Lung (tissue), 12 donors: ENCODE results near the gene ZNF700. TPM values are rescaled to one million over a fixed set of nuclear protein-coding genes. Genes with fewer than 3 reads are reported as not detected.

Source experiments
- ATAC-seq: fragments of 200-7000 bp; cut with Tn5 transposase; one replicate; pipeline ENCODE4 v1.9.1; 2020; ENCODE audit warnings: moderate number of reproducible peaks; ENCODE audit not compliant: insufficient read depth, low FRiP score
- DNase-seq, 3 donors: peaks; one replicate each; pipeline ENCODE4 v3.0.0-alpha.2; 2013 to 2017
- H3K27ac ChIP-seq, 2 donors: one replicate each; pipeline ENCODE4 v1.5.1; 2013; ENCODE audit warnings: mild to moderate bottlenecking in 2 of 2, moderate library complexity in 2 of 2, control low read depth in 1 of 2, inconsistent platforms in 1 of 2, low read depth in 1 of 2, low read length in 1 of 2
- H3K27me3 ChIP-seq, 3 donors: one replicate each; pipeline ENCODE4 v1.5.1; 2013; ENCODE audit warnings: low read length in 2 of 3; ENCODE audit not compliant: control insufficient read depth in 3 of 3, insufficient read depth in 3 of 3
- H3K36me3 ChIP-seq, 4 donors: one replicate each; pipeline ENCODE4 v1.5.1; 2013; ENCODE audit warnings: low read length in 4 of 4, mild to moderate bottlenecking in 1 of 4, moderate library complexity in 1 of 4; ENCODE audit not compliant: control insufficient read depth in 4 of 4, insufficient read depth in 4 of 4
- H3K4me1 ChIP-seq, 5 donors: one replicate each; pipeline ENCODE4 v1.5.1; 2013; ENCODE audit warnings: low read length in 5 of 5, mild to moderate bottlenecking in 2 of 5, moderate library complexity in 1 of 5; ENCODE audit not compliant: control insufficient read depth in 5 of 5, insufficient read depth in 5 of 5
- H3K4me3 ChIP-seq: one replicate; pipeline ENCODE4 v1.5.1; 2013; ENCODE audit warnings: mild to moderate bottlenecking, control low read depth, moderate library complexity
- H3K9ac ChIP-seq, 2 donors: one replicate each; pipeline ENCODE4 v1.5.1; 2013; ENCODE audit warnings: low read length in 2 of 2, control low read depth in 1 of 2; ENCODE audit not compliant: insufficient read depth in 1 of 2
- H3K9me3 ChIP-seq, 4 donors: one replicate each; pipeline ENCODE4 v1.5.1; 2013; ENCODE audit warnings: low read length in 3 of 4, mild to moderate bottlenecking in 1 of 4, moderate library complexity in 1 of 4; ENCODE audit not compliant: control insufficient read depth in 4 of 4, insufficient read depth in 3 of 4
- WGBS, 2 donors: extraction: QIAGEN DNeasy Blood & Tissue Kit; methylation state at CpG; one replicate each; pipeline ENCODE4 v1.1.7; 2013; 5-methylcytosine and 5-hydroxymethylcytosine counted together
- polyA plus RNA-seq, 2 donors: library from polyadenylated mRNA; stranded (reverse); fragments of 200-250 nt; gene quantifications; one replicate each; pipeline ENCODE4 v1.2.1, GENCODE V29; 2013
- total RNA-seq, 2 donors: library from RNA; depleted of rRNA in 1 of 2; stranded (reverse); fragments of >200 nt in 1 of 2; gene quantifications; one replicate each; pipeline ENCODE4 v1.2.1, GENCODE V29; 2014 to 2021
- TF ChIP-seq, protein P1 (sequence below): IDR thresholded peaks from 2 replicates; pipeline ENCODE4 v1.5.1; 2012; ENCODE audit warnings: mild to moderate bottlenecking; ENCODE audit errors: control extremely low read depth, extremely low read depth
- donor health status: control.
- donor health status: control.
- donor health status: Bipolar disorder and iron deficiency.
- donor health status: healthy.
- donor health status: DM: yes; HTN: yes; CAD: no.

ZNF700 gene
- total and polyA plus RNA-seq, 4 donors, result 6.2 to 24.7 (median 12.5) TPM

DNA sequence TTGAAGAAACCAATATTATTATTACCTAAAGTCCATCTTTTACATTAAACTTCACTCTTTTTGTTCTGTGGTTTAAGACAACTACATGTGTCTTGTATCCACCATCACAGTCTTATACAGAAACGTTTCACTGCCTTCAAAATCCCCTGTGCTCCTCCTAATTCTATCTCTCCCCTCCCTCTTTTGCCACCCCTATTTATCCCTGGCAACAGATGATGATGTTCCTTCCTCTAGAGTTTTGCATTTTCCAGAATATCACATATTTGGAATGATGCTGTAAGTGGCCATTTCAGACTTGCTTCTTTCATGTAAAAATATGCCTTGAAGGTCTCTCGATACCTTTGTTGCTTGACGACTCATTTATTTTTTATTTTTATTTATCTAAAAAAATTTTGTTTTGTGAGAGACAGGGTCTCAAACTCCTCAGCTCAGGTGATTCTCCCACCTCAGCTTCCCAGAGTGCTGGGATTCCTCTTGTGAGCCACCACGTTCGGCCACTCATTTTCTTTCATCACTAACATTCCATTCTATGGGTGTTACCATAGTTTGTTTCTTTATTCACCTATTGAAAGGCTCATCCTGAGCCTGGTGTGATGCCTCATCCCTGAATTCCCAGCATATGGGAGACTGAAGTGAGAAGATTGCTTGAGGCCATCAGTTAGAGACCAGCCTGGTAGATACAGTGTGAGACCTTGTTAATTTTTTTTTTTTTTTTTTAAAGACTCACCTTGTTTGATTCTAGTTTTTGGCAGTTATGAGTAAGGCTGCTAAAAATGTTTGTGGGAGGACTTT lies 48.3 kb downstream of the ZNF700 start:
- ATAC-seq (no peak), DNase-seq (no peak)
- TF ChIP-seq, protein P1, sequence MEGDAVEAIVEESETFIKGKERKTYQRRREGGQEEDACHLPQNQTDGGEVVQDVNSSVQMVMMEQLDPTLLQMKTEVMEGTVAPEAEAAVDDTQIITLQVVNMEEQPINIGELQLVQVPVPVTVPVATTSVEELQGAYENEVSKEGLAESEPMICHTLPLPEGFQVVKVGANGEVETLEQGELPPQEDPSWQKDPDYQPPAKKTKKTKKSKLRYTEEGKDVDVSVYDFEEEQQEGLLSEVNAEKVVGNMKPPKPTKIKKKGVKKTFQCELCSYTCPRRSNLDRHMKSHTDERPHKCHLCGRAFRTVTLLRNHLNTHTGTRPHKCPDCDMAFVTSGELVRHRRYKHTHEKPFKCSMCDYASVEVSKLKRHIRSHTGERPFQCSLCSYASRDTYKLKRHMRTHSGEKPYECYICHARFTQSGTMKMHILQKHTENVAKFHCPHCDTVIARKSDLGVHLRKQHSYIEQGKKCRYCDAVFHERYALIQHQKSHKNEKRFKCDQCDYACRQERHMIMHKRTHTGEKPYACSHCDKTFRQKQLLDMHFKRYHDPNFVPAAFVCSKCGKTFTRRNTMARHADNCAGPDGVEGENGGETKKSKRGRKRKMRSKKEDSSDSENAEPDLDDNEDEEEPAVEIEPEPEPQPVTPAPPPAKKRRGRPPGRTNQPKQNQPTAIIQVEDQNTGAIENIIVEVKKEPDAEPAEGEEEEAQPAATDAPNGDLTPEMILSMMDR, result no peak
- Histone ChIP-seq H3K4me3 (no peak overlapping the region), H3K9ac (no peak overlapping the region), H3K9me3 (peaks cover 2 to 18% (median 6%) of the 10 kb centered on the region in 4 donors), H3K36me3 (peaks cover 5 to 15% (median 6%) of the 10 kb centered on the region in 4 donors), H3K27me3 (no peaks in the 10 kb centered on the region), H3K27ac (no peak overlapping the region), H3K4me1 (no peaks in the 10 kb centered on the region)
- WGBS, 2 donors, result 85 to 91% methylated on average over 5 of the region's 5 CpGs

DNA sequence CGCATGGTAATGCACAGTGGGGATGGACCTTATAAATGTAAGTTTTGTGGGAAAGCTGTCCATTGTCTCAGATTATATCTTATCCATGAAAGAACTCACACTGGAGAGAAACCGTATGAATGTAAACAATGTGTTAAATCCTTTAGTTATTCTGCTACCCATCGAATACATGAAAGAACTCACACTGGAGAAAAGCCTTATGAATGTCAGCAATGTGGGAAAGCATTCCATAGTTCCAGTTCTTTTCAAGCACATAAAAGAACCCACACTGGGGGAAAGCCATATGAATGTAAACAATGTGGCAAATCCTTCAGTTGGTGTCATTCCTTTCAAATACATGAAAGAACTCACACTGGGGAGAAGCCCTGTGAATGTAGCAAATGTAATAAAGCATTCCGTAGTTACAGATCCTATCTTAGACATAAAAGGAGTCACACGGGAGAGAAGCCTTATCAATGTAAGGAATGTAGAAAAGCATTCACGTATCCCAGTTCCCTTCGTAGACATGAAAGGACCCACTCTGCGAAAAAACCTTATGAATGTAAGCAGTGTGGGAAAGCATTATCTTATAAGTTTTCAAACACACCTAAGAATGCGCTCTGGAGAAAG lies 53.7 kb downstream of the ZNF700 start:
- DNase-seq, result no peak
- WGBS, 2 donors, result 96 to 97% methylated on average over 9 of the region's 9 CpGs
- Histone ChIP-seq H3K4me3 (no peak overlapping the region), H3K36me3 (peaks cover 2 to 36% (median 19%) of the 10 kb centered on the region in 4 donors), H3K27ac (no peak overlapping the region), H3K9me3 (peaks cover 18 to 57% (median 25%) of the 10 kb centered on the region in 4 donors), H3K9ac (no peak overlapping the region), H3K27me3 (no peaks in the 10 kb centered on the region), H3K4me1 (no peaks in the 10 kb centered on the region)
- no peak for ATAC-seq
- TF ChIP-seq, protein P1, result no peak

DNA sequence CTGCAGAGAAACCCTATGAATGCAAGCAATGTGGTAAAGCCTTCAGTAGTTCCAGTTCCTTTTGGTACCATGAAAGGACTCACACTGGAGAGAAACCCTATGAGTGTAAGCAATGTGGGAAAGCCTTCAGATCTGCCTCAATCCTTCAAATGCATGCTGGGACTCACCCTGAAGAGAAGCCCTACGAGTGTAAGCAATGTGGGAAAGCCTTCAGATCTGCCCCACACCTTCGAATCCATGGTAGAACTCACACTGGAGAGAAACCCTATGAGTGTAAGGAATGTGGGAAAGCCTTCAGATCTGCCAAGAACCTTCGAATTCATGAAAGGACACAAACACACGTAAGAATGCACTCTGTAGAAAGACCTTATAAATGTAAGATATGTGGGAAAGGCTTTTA lies 54.6 kb downstream of the ZNF700 start:
- 92 to 97% methylated on average over 4 of the region's 4 CpGs for WGBS, 2 donors
- Histone ChIP-seq H3K27me3 (no peaks in the 10 kb centered on the region), H3K4me3 (no peak overlapping the region), H3K9ac (no peak overlapping the region), H3K4me1 (no peaks in the 10 kb centered on the region), H3K36me3 (peaks cover 2 to 36% (median 19%) of the 10 kb centered on the region in 4 donors), H3K9me3 (peaks cover 18 to 57% (median 25%) of the 10 kb centered on the region in 4 donors), H3K27ac (no peak overlapping the region)
- TF ChIP-seq, protein P1, result no peak
- ATAC-seq (no peak), DNase-seq (no peak)
